Neural cell (in vitro differentiated cells): Measurements from ENCODE around the gene C11orf42.

Experiments used
- CTCF ChIP-seq: fragments of 450-650 bp; IDR thresholded peaks from 2 replicates; pipeline ENCODE4 v1.5.1; 2014; ENCODE audit warnings: antibody characterized with exemption, mild to moderate bottlenecking, moderate library complexity; ENCODE audit not compliant: poor library complexity, severe bottlenecking
- SMC3 ChIP-seq: fragments of 450-650 bp; conservative IDR thresholded peaks from 2 replicates; pipeline ENCODE4 v1.6.1; 2014; ENCODE audit warnings: antibody characterized with exemption, mild to moderate bottlenecking, moderate library complexity; ENCODE audit not compliant: poor library complexity

GRCh38 chr11:6217722-6218121, 12.4 kb downstream of the C11orf42 start:
- TF ChIP-seq CTCF (no peak), SMC3 (no peak)
